ENCODE data around the gene XPNPEP2. TPM values are rescaled to one million over a fixed set of nuclear protein-coding genes. Genes with fewer than 3 reads are reported as not detected.

The XPNPEP2 gene, protein sequence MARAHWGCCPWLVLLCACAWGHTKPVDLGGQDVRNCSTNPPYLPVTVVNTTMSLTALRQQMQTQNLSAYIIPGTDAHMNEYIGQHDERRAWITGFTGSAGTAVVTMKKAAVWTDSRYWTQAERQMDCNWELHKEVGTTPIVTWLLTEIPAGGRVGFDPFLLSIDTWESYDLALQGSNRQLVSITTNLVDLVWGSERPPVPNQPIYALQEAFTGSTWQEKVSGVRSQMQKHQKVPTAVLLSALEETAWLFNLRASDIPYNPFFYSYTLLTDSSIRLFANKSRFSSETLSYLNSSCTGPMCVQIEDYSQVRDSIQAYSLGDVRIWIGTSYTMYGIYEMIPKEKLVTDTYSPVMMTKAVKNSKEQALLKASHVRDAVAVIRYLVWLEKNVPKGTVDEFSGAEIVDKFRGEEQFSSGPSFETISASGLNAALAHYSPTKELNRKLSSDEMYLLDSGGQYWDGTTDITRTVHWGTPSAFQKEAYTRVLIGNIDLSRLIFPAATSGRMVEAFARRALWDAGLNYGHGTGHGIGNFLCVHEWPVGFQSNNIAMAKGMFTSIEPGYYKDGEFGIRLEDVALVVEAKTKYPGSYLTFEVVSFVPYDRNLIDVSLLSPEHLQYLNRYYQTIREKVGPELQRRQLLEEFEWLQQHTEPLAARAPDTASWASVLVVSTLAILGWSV
- total RNA-seq = 1 to 10 TPM; 2.0 to 4.1 TPM
- 1 to 10 TPM in 1 of 2 donors, under 1 TPM in 1; 0.87 to 2.5 TPM for polyA plus RNA-seq (ENCODE audit: insufficient read length in 2 of 2)
- long read RNA-seq, donor 1 = 0 reads
- long read RNA-seq, donor 2 = 0 reads
- long read RNA-seq, donor 3 = 0 reads
- long read RNA-seq, donor 4, partial matches to known transcripts = 0 of 3 reads
- long read RNA-seq, donor 4, other reads (novel, unspliced or antisense) = 0 of 3 reads

DNA sequence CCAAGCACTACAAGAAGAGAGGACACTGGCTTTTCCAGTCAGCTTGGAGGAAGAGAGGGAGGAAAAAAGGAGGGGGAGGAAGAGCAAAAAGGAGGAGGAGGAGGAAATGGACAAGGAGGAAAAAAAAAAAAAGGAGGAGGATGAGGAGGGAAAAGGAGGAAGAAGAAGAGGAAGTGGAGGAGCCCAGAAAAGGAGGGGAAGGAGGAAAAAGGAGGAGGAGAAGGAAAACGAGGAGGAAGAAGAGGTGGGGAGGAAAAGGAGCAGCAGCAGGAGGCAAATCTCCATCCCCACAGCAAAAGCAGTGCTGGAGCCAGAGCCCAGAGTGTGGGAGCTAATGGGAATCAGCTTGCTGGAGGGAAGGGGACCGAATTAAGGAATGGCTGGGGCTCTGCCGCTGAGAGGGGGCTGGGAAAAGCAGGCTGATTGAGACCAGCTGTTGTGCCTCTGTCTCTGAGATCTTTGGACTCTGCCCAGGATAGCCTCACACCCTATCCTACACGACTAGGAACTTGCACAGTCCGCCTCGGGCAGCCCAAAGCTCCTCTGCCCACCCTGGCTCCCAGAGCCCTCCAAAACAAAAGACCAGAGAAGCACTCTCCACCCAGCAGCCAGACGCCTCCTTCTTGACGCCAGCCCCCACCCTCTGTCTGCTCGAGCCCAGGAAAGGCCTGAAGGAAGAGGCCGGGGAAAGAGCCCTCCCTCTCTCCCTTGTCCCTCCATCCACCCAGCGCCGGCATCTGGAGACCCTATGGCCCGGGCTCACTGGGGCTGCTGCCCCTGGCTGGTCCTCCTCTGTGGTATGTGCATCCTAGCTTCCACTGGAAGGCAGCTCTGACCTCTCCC lies at the start of gene XPNPEP2:
Gene XPNPEP2, plus strand, starts transcription at position 514 of the 843 bp plus-strand sequence. Its CDS starts 235 bp downstream, at position 749.
- Histone ChIP-seq H3K4me1 (ENCODE audit: control insufficient read depth, insufficient read depth, low read length) (peaks cover 9% of the 10 kb centered on the region), H3K27me3 (ENCODE audit: control insufficient read depth, insufficient read depth, low read length) (peaks cover 5% of the 10 kb centered on the region), H3K36me3 (ENCODE audit: control insufficient read depth, insufficient read depth, low read length) (no peaks in the 10 kb centered on the region), H3K4me3 (ENCODE audit: low read depth, low read length) (no peak within 1 kb of the TSS), H3K9me3 (ENCODE audit: control insufficient read depth, insufficient read depth, low read length) (no peaks in the 10 kb centered on the region), H3K27ac (ENCODE audit: low read depth, low read length) (peak within 1 kb of the TSS; percentile 49)
- DNase-seq (ENCODE audit: low read depth in 4 of 6, low spot score in 6 of 6) = peak in 1 of 6 donors; percentile 42
- WGBS (ENCODE audit: insufficient coverage) = 28% methylated on average over 11 of the region's 13 CpGs

DNA sequence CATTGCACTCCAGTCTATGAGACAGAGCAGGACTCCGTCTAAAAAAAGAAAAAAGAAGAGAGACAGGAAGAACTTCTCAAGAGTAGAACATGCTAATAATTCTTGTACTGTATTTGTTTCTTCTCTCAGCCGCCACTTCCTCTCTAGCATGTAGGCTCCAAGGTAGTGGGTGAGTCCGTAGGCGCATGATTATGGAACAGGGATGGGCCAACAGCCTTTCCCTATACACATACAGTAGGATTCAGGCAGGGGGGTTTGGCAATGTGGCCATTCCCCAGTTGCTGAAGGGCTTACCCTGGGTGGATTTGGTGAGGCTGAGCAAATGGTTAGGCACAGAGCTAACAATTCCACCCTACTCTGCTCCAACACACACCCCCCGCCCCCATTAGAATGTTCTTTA lies 49.0 kb upstream of the XPNPEP2 start:
- no peak for DNase-seq (ENCODE audit: low read depth in 4 of 6, low spot score in 6 of 6)
- Histone ChIP-seq H3K27me3 (ENCODE audit: control insufficient read depth, insufficient read depth, low read length) (no peaks in the 10 kb centered on the region), H3K36me3 (ENCODE audit: control insufficient read depth, insufficient read depth, low read length) (no peaks in the 10 kb centered on the region), H3K4me1 (ENCODE audit: control insufficient read depth, insufficient read depth, low read length) (peaks cover 5% of the 10 kb centered on the region), H3K9me3 (ENCODE audit: control insufficient read depth, insufficient read depth, low read length) (no peaks in the 10 kb centered on the region), H3K27ac (ENCODE audit: low read depth, low read length) (no peak overlapping the region), H3K4me3 (ENCODE audit: low read depth, low read length) (no peak overlapping the region)
- WGBS (ENCODE audit: insufficient coverage) = no CpG with 5 or more reads among the region's 5 CpGs

DNA sequence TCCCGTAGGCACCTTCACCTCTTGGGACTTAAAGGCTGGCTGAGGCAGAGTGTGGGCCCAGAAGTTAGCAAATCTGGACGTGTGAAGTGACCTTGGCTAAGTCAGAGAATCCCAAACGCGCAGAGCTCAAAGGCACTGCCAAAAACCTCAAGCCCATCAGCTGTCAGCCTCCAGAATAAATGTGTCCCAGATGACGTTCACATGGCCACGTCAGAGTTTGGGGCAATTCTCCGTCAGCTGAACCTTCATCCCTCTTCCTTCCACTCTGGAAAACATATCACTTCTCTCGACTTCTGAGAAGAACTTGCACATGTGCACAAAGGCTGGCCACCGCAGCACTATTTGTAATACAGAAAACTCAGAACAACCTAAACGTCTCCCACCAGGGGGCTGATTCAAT lies 48.3 kb upstream of the XPNPEP2 start:
- H3K36me3 ChIP-seq (ENCODE audit: control insufficient read depth, insufficient read depth, low read length) = no peaks in the 10 kb centered on the region
- no peak overlapping the region for H3K27ac ChIP-seq (ENCODE audit: low read depth, low read length)
- H3K4me3 ChIP-seq (ENCODE audit: low read depth, low read length) = no peak overlapping the region
- H3K4me1 ChIP-seq (ENCODE audit: control insufficient read depth, insufficient read depth, low read length) = peaks cover 5% of the 10 kb centered on the region
- DNase-seq (ENCODE audit: low read depth in 4 of 6, low spot score in 6 of 6) = peak in 1 of 6 donors; percentile 3
- H3K27me3 ChIP-seq (ENCODE audit: control insufficient read depth, insufficient read depth, low read length) = no peaks in the 10 kb centered on the region
- WGBS (ENCODE audit: insufficient coverage) = 51% methylated on average over 8 of the region's 10 CpGs
- H3K9me3 ChIP-seq (ENCODE audit: control insufficient read depth, insufficient read depth, low read length) = no peaks in the 10 kb centered on the region

DNA sequence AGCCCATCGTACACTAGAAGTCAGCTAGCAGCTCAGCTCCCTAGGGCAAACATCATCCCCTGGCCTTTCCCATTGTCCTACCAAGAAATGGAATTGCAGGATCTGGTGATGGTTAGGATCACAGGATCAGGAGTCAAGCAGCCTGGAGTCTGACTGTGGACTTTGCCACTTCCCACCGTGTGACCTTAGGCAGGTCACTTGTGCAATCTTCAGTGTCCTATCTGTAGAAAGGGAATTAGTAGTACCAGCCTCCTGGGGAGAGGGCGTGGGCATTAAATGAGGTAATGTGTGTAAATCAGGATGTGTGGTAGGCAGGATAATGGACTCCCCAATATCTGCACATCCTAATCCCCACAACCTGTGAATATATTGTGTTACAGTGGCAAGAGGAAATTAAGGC lies 45.4 kb upstream of the XPNPEP2 start:
- 59% methylated on average over 2 of the region's 3 CpGs for WGBS (ENCODE audit: insufficient coverage)
- no peaks in the 10 kb centered on the region for H3K36me3 ChIP-seq (ENCODE audit: control insufficient read depth, insufficient read depth, low read length)
- no peak overlapping the region for H3K4me3 ChIP-seq (ENCODE audit: low read depth, low read length)
- H3K27me3 ChIP-seq (ENCODE audit: control insufficient read depth, insufficient read depth, low read length) = no peaks in the 10 kb centered on the region
- H3K9me3 ChIP-seq (ENCODE audit: control insufficient read depth, insufficient read depth, low read length) = no peaks in the 10 kb centered on the region
- no peak overlapping the region for H3K27ac ChIP-seq (ENCODE audit: low read depth, low read length)
- no peak for DNase-seq (ENCODE audit: low read depth in 4 of 6, low spot score in 6 of 6)
- no peaks in the 10 kb centered on the region for H3K4me1 ChIP-seq (ENCODE audit: control insufficient read depth, insufficient read depth, low read length)

DNA sequence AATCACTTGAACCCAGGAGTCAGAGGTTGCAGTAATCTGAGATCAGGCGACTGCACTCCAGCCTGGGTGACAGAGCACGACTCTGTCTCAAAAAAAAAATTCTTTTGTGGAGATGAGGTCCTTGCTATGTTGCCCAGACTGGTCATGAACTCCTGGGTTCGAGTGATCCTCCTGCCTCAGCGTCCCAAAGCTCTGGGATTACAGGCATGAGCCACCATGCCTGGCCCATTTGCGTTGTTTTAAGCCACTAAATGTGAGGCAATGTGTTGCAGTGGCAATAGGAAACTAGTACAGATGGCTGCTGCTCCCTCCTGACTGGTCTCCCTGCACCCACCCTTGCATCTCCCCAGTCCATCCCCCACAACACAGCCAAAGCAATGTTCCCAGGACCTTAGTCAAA lies 44.0 kb upstream of the XPNPEP2 start:
- H3K4me3 ChIP-seq (ENCODE audit: low read depth, low read length) = no peak overlapping the region
- H3K4me1 ChIP-seq (ENCODE audit: control insufficient read depth, insufficient read depth, low read length) = no peaks in the 10 kb centered on the region
- H3K36me3 ChIP-seq (ENCODE audit: control insufficient read depth, insufficient read depth, low read length) = no peaks in the 10 kb centered on the region
- DNase-seq (ENCODE audit: low read depth in 4 of 6, low spot score in 6 of 6) = no peak
- 68% methylated on average over 5 of the region's 5 CpGs for WGBS (ENCODE audit: insufficient coverage)
- H3K27me3 ChIP-seq (ENCODE audit: control insufficient read depth, insufficient read depth, low read length) = no peaks in the 10 kb centered on the region
- no peaks in the 10 kb centered on the region for H3K9me3 ChIP-seq (ENCODE audit: control insufficient read depth, insufficient read depth, low read length)
- H3K27ac ChIP-seq (ENCODE audit: low read depth, low read length) = no peak overlapping the region

DNA sequence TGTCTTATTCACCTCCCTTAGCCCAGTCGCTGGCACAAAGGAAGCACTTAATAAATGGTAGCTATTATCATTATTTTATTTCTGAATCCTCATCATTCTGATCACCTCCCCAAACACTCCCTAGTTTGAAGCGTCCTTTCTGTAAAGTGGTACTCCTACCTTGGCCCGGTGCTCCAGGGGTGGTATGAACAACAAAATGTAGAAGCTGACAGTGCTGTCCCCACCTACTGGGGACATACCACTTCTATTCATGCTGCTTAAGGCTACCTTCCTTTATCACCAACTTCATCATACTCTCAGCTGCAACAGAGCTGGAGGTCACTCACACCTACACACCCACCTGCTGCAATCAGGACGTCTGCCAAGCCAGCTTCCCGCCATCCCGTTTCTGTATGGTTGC lies 43.2 kb upstream of the XPNPEP2 start:
- 83% methylated on average over 5 of the region's 6 CpGs for WGBS (ENCODE audit: insufficient coverage)
- no peaks in the 10 kb centered on the region for H3K27me3 ChIP-seq (ENCODE audit: control insufficient read depth, insufficient read depth, low read length)
- DNase-seq (ENCODE audit: low read depth in 4 of 6, low spot score in 6 of 6) = no peak

DNA sequence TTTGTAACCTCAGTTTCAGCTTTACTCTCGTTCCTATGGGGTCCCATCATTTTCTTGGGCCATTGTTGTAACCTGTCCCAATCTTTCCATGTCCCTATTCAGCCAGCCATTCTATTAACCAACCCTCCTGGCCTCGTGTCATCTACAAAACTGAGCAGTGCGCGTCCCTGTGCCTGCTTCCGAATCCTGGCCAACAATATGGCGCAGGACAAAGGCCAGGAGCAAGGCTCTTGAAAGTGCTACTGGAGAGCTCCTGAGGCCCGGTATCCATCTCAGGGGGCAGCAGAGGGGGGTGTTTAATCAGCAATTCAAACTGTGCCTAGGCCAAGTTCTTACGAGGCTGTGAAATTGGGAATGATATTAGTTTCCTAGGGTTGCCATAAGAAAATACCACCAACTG lies 42.8 kb upstream of the XPNPEP2 start:
- H3K36me3 ChIP-seq (ENCODE audit: control insufficient read depth, insufficient read depth, low read length) = no peaks in the 10 kb centered on the region
- no peak for DNase-seq (ENCODE audit: low read depth in 4 of 6, low spot score in 6 of 6)
- no peaks in the 10 kb centered on the region for H3K27me3 ChIP-seq (ENCODE audit: control insufficient read depth, insufficient read depth, low read length)
- H3K4me1 ChIP-seq (ENCODE audit: control insufficient read depth, insufficient read depth, low read length) = no peaks in the 10 kb centered on the region
- no peaks in the 10 kb centered on the region for H3K9me3 ChIP-seq (ENCODE audit: control insufficient read depth, insufficient read depth, low read length)
- no peak overlapping the region for H3K27ac ChIP-seq (ENCODE audit: low read depth, low read length)
- 74% methylated on average over 7 of the region's 8 CpGs for WGBS (ENCODE audit: insufficient coverage)
- H3K4me3 ChIP-seq (ENCODE audit: low read depth, low read length) = no peak overlapping the region

More for the DNA sequence above, 43.2 kb upstream of the XPNPEP2 start:
- H3K4me3 ChIP-seq (ENCODE audit: low read depth, low read length) = no peak overlapping the region
- H3K27ac ChIP-seq (ENCODE audit: low read depth, low read length) = no peak overlapping the region
- no peaks in the 10 kb centered on the region for H3K4me1 ChIP-seq (ENCODE audit: control insufficient read depth, insufficient read depth, low read length)
- no peaks in the 10 kb centered on the region for H3K9me3 ChIP-seq (ENCODE audit: control insufficient read depth, insufficient read depth, low read length)
- H3K36me3 ChIP-seq (ENCODE audit: control insufficient read depth, insufficient read depth, low read length) = no peaks in the 10 kb centered on the region

DNA sequence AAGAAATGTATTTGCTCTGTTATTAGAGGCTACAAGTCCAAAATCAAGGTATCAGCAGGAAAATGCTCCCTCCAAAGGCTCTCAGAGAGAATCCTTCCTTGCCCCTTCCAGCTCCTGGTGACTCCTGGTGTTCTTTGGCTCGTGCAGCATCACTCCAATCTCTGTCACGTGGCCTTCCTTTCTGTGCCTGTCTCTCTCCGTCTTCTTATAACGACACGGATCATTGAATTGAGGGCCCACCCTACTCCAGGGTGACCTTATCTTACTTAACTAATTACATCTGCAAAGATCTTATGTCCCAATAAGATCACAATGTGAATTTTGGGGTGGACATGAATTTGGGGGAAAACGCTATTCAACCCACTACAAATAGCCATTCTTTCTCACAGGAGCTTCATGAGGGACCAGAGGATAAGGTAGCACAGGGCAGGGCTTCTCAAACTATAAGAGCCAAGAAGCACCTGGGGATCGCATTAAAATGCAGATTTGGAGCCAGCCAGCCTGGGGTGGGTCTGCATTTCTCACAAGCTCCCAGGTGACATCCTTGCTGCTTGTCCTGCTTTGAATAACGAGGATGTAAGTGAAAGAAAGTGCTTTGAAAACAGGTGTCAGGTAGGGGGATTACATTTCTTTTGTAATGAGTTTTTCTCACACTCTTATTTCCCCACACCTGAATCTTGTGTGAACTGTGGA lies 42.2 kb upstream of the XPNPEP2 start:
- H3K4me3 ChIP-seq (ENCODE audit: low read depth, low read length) = no peak overlapping the region
- no peaks in the 10 kb centered on the region for H3K4me1 ChIP-seq (ENCODE audit: control insufficient read depth, insufficient read depth, low read length)
- H3K27me3 ChIP-seq (ENCODE audit: control insufficient read depth, insufficient read depth, low read length) = no peaks in the 10 kb centered on the region
- no peak for DNase-seq (ENCODE audit: low read depth in 4 of 6, low spot score in 6 of 6)
- no peaks in the 10 kb centered on the region for H3K36me3 ChIP-seq (ENCODE audit: control insufficient read depth, insufficient read depth, low read length)
- 51% methylated on average over 6 of the region's 8 CpGs for WGBS (ENCODE audit: insufficient coverage)
- no peaks in the 10 kb centered on the region for H3K9me3 ChIP-seq (ENCODE audit: control insufficient read depth, insufficient read depth, low read length)
- no peak overlapping the region for H3K27ac ChIP-seq (ENCODE audit: low read depth, low read length)

Data from spinal cord (tissue), 10 donors.